HG03378 (cell line): Measurements from ENCODE around the gene RICTOR.
A peak's percentile ranks its signal among the peaks of the same experiment; 100 is the strongest.

Experiments used
- ATAC-seq: cut with Tn5 transposase; IDR thresholded peaks from one replicate; pipeline ENCODE4 v1.9.1; 2021; ENCODE audit warnings: mild to moderate bottlenecking, moderate library complexity; ENCODE audit not compliant: unreplicated experiment

RICTOR gene

GRCh38 chr5:39093352-39093751 lies 19.2 kb upstream of the RICTOR start:
- no peak for ATAC-seq

DNA sequence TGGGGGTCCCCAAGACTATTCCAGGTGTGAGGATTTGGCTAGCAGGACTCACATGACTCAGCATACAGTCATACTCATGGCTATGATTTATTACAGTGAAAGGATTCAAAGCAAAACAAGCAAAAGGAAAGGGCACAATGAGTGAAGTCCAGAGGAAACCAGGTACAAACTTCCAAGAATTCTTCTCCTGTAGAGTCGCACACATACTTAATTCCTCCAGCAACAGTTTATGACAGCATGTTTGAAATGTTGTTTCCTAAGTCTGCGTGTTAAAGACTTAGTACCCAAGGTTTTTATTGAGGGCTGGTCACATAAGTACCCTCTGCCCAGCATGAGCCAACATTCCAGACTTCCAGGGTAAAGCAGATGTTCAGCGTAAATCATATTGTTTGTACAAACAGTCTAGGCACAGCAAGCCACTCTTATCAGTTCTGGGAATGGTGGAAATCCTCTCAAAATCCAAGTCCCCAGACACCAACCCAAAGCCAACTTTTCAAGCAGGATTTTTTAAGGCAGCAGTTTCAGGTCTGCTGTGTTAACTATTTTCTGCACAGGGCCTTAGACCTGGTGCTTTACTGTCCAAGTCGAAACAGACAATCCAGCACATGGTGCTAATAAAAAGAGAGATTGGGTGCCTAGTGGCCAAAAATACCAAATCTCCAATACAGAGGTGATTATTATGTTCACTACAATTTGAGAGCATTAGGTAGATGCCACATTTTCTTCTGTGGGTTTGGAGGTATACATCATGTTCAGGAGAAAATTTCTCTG lies 18.6 kb upstream of the RICTOR start:
- ATAC-seq: no peak

DNA sequence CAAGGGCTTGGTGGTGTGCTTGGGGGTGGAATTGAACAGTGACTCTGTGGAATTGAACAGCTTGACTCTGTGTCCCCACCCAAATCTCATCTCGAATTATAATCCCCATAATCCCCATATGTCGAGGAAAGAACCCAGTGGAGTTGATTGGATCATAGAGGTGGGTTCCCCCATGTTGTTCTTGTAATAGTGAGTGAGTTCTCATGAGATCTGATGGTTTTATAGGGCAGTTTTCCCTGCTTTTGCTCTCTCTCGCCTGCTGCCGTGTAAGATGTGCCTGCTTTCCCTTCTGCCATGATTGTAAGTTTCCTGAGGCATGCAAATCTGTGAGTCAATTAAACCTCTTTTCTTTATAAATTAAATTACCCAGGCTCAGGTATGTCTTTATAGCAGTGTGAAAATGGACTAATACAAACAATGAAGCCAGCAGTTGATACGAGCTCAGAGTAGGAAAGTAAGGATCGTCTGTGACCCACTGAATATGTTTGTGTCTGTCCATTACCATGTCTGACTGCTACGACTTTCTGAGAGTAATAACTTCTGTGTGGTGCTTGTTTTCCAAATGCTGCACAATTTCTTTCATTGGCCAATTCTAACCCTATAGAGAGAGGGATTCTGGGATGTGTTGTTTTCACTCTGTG lies 17.9 kb upstream of the RICTOR start:
- ATAC-seq: no peak

GRCh38 chr5:39083968-39084367 lies 9.8 kb upstream of the RICTOR start:
- ATAC-seq: no peak

DNA sequence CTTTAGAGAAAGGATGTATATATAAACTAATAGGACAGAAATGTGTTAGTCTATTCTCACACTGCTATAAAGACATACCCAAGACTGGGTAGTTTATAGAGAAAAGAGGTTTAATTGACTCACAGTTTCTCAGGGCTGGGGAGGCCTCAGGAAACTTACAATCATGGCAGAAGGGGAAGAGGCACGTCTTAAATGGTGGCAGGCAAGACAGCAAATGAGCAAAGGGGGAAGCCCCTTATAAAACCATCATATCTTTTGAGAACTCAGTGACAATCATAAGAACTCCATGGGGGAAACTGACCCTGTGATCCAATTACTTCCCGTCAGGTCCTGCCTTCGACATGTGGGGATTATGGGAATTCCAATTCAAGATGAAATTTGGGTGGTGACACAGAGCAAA lies 8.8 kb upstream of the RICTOR start:
- ATAC-seq: no peak

DNA sequence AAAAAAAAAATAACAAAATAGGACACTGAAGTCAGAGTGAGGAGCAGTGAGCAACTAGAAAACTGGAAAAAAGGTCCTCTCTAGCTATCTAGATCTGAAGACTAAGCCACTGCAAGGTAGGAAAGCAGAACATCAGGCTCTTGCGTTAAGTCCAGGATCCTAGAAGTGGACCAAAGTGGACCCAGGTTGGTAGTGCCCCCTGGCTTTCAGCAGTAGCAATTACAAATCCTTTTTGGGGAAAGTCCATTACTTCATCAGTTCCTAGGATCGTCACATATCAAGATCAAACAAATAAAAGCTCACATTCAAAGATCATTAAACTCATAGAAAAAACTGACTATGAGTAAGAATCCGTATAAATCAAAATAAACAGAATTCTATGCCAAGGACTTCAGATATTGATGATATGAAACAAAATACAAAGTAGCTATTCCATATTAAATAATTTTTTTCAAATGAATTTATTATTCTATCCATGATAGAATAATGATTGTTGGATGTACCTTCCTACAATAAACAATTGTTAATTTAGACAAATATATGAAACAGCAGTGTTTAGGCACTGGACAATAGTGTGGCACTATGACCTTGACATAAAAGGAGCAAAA lies 6.5 kb upstream of the RICTOR start:
- ATAC-seq: no peak

DNA sequence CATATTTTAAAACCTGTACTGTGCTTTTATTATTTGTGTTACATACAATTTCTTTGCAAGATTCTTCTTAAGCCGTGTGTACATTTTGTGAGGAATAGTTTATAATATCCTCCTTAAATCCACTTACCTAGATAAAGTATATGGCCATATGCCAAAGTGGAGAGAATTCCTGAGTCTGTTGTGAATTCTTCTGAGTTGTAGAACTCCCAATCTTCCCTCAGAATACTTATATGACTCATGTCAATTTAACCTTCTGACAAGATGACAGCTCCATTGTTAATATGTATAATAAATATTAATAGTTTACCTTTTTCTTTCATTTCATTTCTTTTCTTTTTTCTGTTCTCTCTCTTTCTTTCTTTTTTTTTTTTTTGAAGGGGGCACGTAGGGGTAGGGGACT lies 6.0 kb upstream of the RICTOR start:
- no peak for ATAC-seq

GRCh38 chr5:39079147-39079546 lies 4.9 kb upstream of the RICTOR start:
- no peak for ATAC-seq

GRCh38 chr5:39076757-39077728 lies 2.8 kb upstream of the RICTOR start:
- peak; percentile 29 for ATAC-seq

DNA sequence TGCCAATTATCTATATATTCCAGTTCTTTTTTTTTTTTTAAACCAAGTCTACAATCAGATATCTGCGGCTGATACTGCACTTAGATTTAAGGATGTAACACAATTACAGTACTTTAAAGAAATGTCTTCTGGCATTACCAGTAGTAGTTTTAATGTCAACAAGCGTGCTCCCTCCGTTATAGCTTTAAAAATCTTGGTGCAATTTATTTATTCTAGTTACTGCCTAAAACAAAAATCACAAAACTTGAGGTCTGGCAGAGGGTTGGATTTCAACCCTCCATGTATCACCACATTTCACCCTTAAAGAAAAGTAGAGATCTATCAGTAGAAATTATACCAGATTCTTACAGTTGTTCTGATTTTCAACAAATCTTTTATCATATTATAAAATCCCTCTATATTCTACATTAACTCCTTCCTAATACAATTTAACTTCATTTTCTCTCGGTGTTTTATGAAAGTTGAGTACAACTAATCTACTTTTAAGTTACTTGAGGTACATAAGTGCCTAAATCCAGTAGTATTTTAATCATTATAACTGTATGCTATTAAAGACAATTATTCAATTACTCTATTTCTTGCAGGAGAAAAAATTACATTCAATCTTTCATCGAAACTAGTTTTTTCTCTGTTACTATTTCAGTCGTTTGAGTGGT lies 2.0 kb upstream of the RICTOR start:
- ATAC-seq: no peak

- ATAC-seq: peak; percentile 13
These were observed 507 bp downstream of the RICTOR start for GRCh38 chr5:39073767-39074016.

- peak; percentile 35 for ATAC-seq
These were observed 1.1 kb downstream of the RICTOR start for GRCh38 chr5:39072925-39073766.

GRCh38 chr5:39068099-39068498 lies 6.1 kb downstream of the RICTOR start:
- ATAC-seq: no peak

GRCh38 chr5:39064450-39064849 lies 9.7 kb downstream of the RICTOR start:
- no peak for ATAC-seq

- no peak for ATAC-seq
These were observed 11.2 kb downstream of the RICTOR start for GRCh38 chr5:39063037-39063436.

GRCh38 chr5:39062530-39062929 lies 11.7 kb downstream of the RICTOR start:
- no peak for ATAC-seq

- ATAC-seq: no peak
These were observed 12.1 kb downstream of the RICTOR start for GRCh38 chr5:39062104-39062503.

DNA sequence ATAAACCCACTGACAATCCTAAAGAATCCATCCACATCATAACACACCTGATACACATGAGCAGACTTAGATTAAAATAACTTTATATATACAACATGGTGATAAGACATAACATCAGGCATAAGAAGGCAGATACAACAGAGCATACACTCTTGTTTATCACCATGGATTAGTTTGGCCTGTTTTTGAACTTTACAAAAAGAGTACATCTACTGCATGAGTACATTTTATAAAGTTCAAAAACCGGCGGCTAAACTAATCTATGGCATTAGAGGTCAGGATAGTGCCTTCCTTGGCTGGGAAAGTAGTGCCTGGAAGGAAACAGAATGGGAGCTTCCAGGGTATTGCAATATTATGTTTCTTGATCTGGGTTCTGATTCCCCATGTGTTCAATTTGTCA lies 15.1 kb downstream of the RICTOR start:
- ATAC-seq: no peak

DNA sequence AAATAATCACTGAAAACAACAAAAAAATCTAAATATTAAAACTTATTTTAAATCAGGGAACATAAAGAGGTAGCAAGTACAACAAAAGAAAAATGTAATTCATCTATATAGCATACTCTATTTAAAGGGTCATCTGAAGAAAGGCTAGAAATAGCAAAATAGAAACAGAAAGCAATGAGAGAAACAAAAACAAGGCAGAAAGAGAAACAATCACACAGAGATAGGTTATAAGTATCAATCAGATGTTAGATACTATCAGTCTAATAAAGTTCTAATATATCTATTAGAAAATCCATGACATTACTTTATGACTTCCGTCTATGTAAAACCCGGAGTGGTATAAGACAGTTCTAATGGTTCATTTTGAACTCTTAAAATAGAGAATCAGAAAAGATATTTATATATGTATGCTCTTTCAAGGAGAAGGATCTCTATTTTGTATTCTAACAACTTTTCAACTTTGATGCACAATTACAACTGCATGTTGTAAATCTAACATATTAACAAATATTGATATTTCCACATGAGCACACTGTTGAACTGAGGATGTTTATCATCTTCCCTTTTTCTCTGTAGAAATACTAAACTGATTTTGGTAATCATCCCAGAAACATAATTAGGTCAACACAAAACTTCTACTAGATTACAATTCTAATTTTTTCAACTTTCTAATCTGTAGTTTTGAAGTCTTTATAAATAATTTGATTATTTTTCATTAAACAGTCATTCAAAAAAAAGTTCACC lies 15.8 kb downstream of the RICTOR start:
- ATAC-seq: peak; percentile 80
